HG02678 (cell line): ENCODE measurements around the gene EFNA5.

Experiments used
- ATAC-seq: cut with Tn5 transposase; IDR thresholded peaks from one replicate; pipeline ENCODE4 v1.9.1; 2021; ENCODE audit warnings: mild to moderate bottlenecking, moderate library complexity; ENCODE audit not compliant: unreplicated experiment

Gene EFNA5

DNA sequence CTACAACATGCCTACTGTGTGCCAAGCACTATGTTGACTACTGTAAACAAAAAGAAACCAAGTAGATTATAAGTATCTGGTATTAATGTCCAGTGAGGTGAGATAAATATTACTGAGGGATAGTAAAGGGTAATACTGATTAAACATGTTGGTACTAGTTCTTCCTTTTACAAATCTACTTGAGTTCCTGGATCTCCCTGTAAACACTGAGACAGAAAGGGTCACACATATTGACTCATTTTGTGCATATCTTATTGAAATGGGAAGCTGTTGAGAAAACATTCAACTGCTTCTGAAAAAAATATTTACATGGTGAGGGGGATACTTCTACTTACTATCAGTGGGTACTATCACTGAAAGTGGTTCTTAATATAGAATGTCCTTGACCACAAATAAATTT lies 24.3 kb downstream of the EFNA5 start:
- no peak for ATAC-seq

DNA sequence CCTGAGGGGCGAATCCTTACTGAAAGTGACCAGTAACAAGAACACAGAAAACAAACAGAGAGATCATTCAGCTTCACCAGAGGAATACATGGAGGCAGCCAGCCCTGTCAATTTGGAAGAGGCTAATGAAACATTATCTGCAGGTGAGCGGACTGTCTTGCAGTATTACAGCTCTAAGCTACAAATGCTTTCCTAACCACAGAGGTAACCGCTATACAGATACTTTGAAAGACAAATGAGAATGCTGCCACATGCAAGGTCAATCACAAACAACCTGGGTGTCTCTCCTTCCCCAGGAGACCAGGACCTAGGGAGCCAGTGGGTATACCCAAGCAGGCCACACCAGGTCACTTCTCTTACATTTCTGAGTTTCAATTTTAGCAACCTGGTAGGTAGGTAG lies 30.2 kb downstream of the EFNA5 start:
- ATAC-seq: no peak

GRCh38 chr5:107639990-107640389 lies 30.7 kb downstream of the EFNA5 start:
- no peak for ATAC-seq

DNA sequence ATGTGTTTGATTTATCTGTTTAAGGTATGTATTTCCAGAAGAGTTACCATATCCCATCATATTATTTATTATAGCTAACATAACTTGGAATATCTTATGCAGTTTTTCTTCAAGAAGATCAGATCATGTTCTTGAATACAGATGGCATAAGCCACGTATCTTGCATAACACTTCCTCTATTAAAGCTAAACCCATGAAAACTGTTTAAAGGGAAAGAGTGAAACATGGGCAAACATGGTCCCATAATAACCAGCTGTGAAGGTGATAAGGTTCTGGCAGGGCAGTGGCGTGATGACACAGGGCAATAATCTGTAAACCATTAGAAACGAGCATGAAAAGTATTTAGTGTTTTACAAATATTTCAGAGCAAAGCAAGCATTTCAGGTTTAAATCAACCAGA lies 34.2 kb downstream of the EFNA5 start:
- no peak for ATAC-seq

GRCh38 chr5:107636068-107636467 lies 34.7 kb downstream of the EFNA5 start:
- no peak for ATAC-seq

- ATAC-seq: no peak
These were observed 35.5 kb downstream of the EFNA5 start for GRCh38 chr5:107634981-107635848.

DNA sequence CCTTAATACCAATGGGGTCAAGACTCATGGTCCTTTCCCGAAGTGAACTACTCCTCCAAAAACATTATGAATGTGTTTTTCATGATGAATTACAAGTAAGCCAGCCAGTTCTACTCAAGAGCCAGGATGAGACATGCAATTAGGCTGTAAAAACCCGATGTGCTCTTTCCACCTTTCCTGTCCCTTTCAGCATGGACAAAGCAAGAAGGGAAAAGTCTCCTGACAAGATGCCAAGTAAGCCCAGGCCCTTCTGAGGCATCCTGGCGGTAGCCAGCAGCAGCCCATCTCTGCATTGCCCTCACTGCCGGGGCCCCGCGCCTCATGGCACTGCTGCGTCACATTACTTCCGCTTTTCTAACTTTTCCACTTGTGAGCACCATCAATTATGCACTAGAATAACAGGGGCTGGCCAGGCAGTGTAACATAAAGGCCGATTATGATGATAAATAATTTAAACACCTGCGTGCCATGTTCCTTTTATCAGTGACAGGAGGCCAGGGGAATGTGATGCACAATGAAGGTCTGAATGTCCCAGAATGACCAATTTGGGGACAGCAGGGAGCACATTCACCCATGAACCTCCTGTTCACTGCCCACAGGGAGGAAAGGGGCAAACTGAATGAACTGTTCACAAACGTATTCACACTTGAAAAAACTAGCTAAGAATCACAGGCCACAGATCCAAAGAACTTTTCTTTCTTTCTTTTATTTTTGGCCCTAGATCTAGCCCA lies 37.4 kb downstream of the EFNA5 start:
- no peak for ATAC-seq

GRCh38 chr5:107631805-107632362 lies 38.9 kb downstream of the EFNA5 start:
- ATAC-seq: no peak

GRCh38 chr5:107630184-107630583 lies 40.6 kb downstream of the EFNA5 start:
- no peak for ATAC-seq

DNA sequence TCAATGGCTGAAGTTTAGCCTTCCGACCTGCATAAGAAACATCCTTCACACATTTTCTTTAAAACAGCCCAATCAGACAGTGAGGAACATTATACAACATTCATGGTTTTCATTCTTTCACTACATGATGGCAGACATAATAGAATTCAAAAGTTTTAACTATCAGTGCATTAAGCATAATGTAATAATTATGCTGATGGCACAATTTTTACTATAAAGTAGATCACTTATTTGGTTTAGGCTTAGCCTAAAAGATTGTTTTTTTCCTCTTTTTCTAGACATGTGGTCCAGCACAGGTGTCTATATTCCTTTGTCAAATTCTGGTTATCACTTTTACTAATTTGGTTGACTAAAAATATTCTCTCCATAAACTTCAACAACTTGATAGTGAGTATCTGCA lies 46.5 kb downstream of the EFNA5 start:
- ATAC-seq: no peak

DNA sequence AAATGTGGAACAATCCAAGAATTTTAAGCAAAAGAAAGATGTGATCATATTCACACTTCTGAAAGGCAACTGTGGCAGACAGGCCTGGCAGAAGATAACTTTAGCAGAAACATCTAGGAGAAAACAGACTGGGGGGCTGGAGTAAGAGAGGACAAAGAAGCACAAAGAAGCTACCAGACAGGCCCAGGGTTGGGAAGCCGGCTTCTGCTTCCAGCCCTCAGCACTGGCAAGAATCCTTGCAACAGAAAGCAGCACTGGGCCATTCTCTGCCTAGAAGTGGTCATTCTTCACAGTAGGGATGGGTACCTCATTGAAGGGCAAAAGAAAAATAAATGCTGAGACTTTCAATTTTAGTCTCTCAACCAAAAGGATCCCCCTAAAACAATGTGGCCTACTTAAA lies 49.6 kb downstream of the EFNA5 start:
- no peak for ATAC-seq

- ATAC-seq: no peak
These were observed 51.0 kb downstream of the EFNA5 start for GRCh38 chr5:107619781-107620180.

DNA sequence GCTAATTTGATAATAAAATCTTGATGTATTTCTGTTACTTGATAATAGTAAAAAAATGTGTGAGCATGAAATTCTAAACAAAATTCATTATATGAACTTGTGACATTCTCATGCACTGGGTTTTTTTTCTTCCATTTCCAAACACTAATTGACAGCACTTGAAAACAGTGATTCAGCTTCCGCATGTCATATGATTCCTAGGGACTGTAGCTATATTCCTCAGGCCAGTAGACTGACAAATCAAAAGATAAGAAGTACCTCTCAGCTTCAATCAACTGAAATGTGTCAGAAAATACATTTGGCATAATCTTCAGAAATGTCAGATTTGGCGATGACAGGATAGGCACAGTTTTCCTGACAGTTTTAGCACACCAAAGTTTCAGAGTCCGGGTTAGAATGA lies 52.5 kb downstream of the EFNA5 start:
- no peak for ATAC-seq

DNA sequence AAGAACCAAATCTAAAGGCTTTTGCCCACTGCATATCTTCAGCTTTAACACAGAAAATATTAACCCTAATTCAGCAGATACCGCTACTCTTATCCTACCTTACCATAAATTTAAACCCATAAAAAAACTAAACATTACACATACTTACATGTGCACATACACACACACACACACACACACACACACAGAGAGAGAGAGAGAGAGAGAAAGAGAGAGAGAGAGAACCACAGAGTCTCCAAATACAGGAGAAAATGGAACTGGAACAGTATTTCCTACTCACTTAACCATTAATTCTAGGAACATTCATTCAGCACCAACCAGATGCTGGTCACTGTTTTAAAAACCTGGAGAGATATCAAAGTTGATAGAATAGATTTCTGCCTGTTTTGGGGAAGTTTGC lies 53.7 kb downstream of the EFNA5 start:
- ATAC-seq: no peak

DNA sequence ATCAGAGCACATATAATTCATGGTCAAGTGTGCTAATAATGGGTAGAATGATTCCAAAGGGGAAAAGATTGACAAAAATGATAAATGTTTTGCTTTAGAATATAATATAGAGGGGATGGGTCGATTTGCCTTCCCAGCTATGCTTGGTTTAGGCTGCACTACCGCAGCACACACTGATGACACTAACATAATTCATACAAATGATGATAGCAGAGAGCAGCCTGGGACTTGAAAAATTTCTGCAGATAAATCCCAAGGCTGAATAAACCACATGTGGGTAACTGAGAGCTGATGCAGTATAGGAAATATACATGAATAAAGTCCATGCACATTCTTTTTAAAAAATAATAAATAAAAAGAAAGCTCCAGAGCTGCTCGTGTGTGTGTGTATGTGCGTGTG lies 54.5 kb downstream of the EFNA5 start:
- ATAC-seq: no peak

DNA sequence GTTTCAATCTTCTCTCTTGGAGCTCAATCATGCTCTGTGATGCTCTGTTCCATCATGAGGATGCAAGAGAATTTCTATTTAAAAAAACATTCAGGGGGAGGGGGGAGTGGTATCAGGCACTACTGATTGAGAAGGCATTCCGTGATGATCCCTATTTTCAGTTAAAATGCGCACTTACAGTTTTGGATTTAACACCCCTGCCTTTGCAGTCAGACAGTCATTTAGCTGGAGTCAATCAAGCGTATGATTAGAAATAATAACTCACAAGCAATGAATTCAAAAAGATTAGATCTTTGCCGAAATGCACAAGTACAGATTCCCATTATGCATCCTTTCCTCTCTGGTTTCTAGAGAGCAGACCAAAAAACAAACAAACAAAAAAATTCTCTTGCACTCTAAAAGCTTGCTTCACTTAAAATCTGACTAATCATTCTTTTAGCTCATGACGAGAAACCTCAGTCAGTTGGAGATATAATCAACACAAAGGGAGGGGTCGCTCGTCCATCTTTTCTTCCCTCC lies 55.4 kb downstream of the EFNA5 start:
- ATAC-seq: no peak

DNA sequence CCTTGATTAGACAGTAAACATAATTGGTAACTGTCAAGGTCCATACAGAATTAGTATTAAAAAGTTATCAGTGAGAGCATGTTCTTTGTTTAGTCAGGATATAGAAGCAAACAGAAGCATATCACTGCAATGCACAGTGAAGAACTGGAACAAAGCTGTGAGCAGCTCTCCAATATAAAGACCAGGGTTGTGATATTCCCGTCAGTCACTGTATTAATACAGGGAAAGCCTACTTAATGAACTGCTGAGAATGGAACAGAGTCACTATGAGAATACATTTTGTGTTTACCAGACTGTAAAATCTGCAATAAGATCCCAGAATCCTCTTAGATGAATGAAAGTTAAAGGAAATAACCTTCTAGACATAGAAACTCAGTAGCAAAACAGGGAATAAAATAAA lies 58.2 kb downstream of the EFNA5 start:
- ATAC-seq: no peak

DNA sequence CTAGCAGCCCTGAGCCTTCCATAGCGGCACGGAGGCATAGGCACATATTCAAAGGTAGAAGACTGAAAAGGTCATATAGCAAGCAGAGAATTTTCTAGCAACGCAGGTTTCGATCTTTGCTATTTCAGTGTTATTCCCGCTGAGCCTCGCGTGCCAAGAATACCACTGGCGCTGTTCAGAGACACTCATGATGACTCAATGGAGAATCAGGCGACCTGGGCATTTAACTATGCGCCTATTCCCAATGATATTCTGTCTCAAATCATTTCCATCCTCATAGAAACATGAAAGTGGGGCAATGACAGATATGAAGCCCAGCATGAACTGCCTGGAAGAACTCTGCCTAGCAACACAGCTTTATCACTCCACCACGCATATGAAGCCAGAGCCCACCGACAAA lies 59.9 kb downstream of the EFNA5 start:
- ATAC-seq: no peak

DNA sequence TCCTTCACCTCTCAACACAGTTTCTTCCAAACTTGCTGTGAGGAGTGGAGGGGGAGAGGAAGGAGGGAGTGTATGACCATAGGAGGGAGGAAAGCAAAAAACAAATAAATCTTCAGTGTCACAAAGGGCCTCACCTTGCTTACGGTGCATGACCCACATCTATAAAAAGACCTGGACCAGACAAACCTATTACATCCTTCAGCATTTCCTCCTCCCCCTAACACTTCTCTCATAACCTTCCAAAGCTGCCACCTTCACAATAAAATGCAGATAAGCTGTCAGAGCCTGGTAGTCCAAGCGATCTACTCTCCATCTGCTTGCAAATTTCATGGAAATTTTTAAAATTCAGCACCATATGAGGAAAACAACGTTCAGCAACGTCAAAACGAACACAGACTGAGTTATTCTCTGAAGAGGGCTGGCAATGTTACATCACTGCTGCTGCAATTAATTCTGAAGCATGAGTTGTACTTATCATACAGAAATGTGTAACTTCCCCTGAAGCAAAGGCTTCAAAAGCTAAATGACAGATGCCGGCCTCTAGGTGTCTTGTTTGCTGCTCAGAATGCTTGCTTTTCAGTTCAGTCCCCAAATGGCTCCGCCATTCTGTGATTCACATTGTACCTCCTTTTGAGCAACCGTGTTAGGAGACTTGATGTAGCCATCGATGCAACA lies 62.9 kb downstream of the EFNA5 start:
- ATAC-seq: no peak

GRCh38 chr5:107607196-107607595 lies 63.5 kb downstream of the EFNA5 start:
- ATAC-seq: no peak

GRCh38 chr5:107605596-107606125 lies 65.1 kb downstream of the EFNA5 start:
- no peak for ATAC-seq
